SK-N-SH treated with all-trans-retinoic acid at 6 μM for 48 hours (cell line): ENCODE results near the gene FHIP2A.
"Not testable (repeated sequence)": the region's sequence is repeated elsewhere in the genome, so short reads cannot be mapped to it uniquely, and the experiment has no call there.

Experiments used
- ATAC-seq: fragments of 200-7000 bp; cut with Tn5 transposase; 3 replicates; pipeline ENCODE4 v1.9.1; 2020; ENCODE audit warnings: mild to moderate bottlenecking, moderate library complexity
- ARNTL ChIP-seq: fragments of 450-650 bp; formaldehyde crosslinking; IDR thresholded peaks from 2 replicates; pipeline ENCODE4 v1.5.0; 2020; ENCODE audit warnings: low read depth, mild to moderate bottlenecking, moderate library complexity, borderline replicate concordance
- BACH2 ChIP-seq: fragments of 250-450 bp; sonication (Bioruptor Pico); IDR thresholded peaks from 2 replicates; pipeline ENCODE4 v1.9.0; 2021; ENCODE audit warnings: mild to moderate bottlenecking, borderline replicate concordance
- CSDC2 ChIP-seq: fragments of 250-450 bp; sonication (Bioruptor Pico); IDR thresholded peaks from 2 replicates; pipeline ENCODE4 v1.5.0; 2020; ENCODE audit warnings: mild to moderate bottlenecking, moderate library complexity
- ESRRG ChIP-seq: fragments of 250-450 bp; sonication (Bioruptor Pico); IDR thresholded peaks from 2 replicates; pipeline ENCODE4 v1.6.1; 2021; ENCODE audit warnings: mild to moderate bottlenecking
- GLIS3 ChIP-seq: fragments of 250-450 bp; sonication (Bioruptor Pico); IDR thresholded peaks from 2 replicates; pipeline ENCODE4 v1.5.0; 2020; ENCODE audit warnings: mild to moderate bottlenecking, moderate library complexity
- ISL1 ChIP-seq: fragments of 250-450 bp; sonication (Bioruptor Pico); IDR thresholded peaks from 2 replicates; pipeline ENCODE4 v2.1.2; 2022; ENCODE audit warnings: mild to moderate bottlenecking, moderate library complexity
- OSR1 ChIP-seq: fragments of 250-450 bp; sonication (Bioruptor Pico); IDR thresholded peaks from 2 replicates; pipeline ENCODE4 v1.8.0; 2022; ENCODE audit warnings: moderate library complexity, mild to moderate bottlenecking, inconsistent platforms
- PPARA ChIP-seq: fragments of 250-450 bp; sonication (Bioruptor Pico); IDR thresholded peaks from 2 replicates; pipeline ENCODE4 v1.5.0; 2020; ENCODE audit warnings: mild to moderate bottlenecking, borderline replicate concordance
- RARB ChIP-seq: fragments of 250-450 bp; sonication (Bioruptor Pico); IDR thresholded peaks from 2 replicates; pipeline ENCODE4 v1.8.0; 2021; ENCODE audit warnings: mild to moderate bottlenecking, moderate library complexity
- SNAI2 ChIP-seq: fragments of 250-450 bp; sonication (Bioruptor Pico); IDR thresholded peaks from 2 replicates; pipeline ENCODE4 v1.5.0; 2020; ENCODE audit warnings: mild to moderate bottlenecking, moderate library complexity
- TCF4 ChIP-seq: fragments of 250-450 bp; sonication (Bioruptor Pico); IDR thresholded peaks from 2 replicates; pipeline ENCODE4 v1.8.0; 2021; ENCODE audit warnings: mild to moderate bottlenecking, moderate library complexity, borderline replicate concordance
- TOX ChIP-seq: fragments of 250-450 bp; sonication (Bioruptor Pico); IDR thresholded peaks from 2 replicates; pipeline ENCODE4 v1.8.0; 2021; ENCODE audit warnings: mild to moderate bottlenecking, moderate library complexity, borderline replicate concordance
- ZC3H10 ChIP-seq: fragments of 250-450 bp; sonication (Bioruptor Pico); IDR thresholded peaks from 2 replicates; pipeline ENCODE4 v1.5.1; 2021; ENCODE audit warnings: mild to moderate bottlenecking, moderate library complexity
- ZFP3 ChIP-seq: fragments of 250-450 bp; sonication (Bioruptor Pico); IDR thresholded peaks from 2 replicates; pipeline ENCODE4 v1.5.0; 2020; ENCODE audit warnings: mild to moderate bottlenecking, moderate library complexity
- ZFP30 ChIP-seq: fragments of 450-650 bp; formaldehyde crosslinking; IDR thresholded peaks from 2 replicates; pipeline ENCODE4 v1.5.0; 2022; ENCODE audit warnings: mild to moderate bottlenecking, moderate library complexity
- ZNF565 ChIP-seq: fragments of 450-650 bp; formaldehyde crosslinking; conservative IDR thresholded peaks from 2 replicates; pipeline ENCODE4 v1.5.0; 2020; ENCODE audit warnings: low read depth, mild to moderate bottlenecking, moderate library complexity
- ZNF70 ChIP-seq: fragments of 450-650 bp; formaldehyde crosslinking; IDR thresholded peaks from 2 replicates; pipeline ENCODE4 v1.5.0; 2020; ENCODE audit warnings: mild to moderate bottlenecking, moderate library complexity
- ZNF8 ChIP-seq: fragments of 450-650 bp; formaldehyde crosslinking; IDR thresholded peaks from 2 replicates; pipeline ENCODE4 v1.5.0; 2020; ENCODE audit warnings: mild to moderate bottlenecking, moderate library complexity
- TF ChIP-seq, protein P1 (sequence below): fragments of 250-450 bp; sonication (Bioruptor Pico); IDR thresholded peaks from 2 replicates; pipeline ENCODE4 v1.8.0; 2020; ENCODE audit warnings: mild to moderate bottlenecking, moderate library complexity, borderline replicate concordance
- TF ChIP-seq, protein P2 (sequence below): fragments of 250-450 bp; sonication (Bioruptor Pico); IDR thresholded peaks from 2 replicates; pipeline ENCODE4 v1.5.0; 2020; ENCODE audit warnings: mild to moderate bottlenecking, moderate library complexity
- TF ChIP-seq, protein P3 (sequence below): fragments of 250-450 bp; sonication (Bioruptor Pico); IDR thresholded peaks from 2 replicates; pipeline ENCODE4 v1.5.1; 2020; ENCODE audit warnings: low read depth, mild to moderate bottlenecking, moderate library complexity
- TF ChIP-seq, protein P4 (sequence below): fragments of 250-450 bp; sonication (Bioruptor Pico); IDR thresholded peaks from 2 replicates; pipeline ENCODE4 v1.5.1; 2021; ENCODE audit warnings: mild to moderate bottlenecking, moderate library complexity

The FHIP2A gene

DNA sequence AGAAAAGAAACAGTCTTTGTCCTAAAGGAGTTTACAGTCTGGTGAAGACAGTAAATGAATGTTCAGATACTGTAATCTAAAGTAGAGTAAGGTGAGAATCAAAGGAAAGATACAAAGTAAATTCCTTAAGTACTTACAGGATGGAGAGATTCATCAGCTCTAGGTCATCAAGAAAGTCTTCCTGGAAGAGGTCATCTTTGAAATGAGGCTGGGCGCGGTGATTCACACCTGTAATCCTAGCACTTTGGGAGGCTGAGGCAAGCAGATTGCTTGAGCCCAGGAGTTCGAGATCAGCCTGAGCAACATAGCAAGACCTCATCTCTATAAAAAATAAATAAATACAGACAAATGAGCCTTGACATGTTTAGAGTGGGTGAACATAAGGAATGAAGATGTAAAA is 18.3 kb downstream of the FHIP2A start:
- TF ChIP-seq TOX, result no peak
- TF ChIP-seq, protein P1, sequence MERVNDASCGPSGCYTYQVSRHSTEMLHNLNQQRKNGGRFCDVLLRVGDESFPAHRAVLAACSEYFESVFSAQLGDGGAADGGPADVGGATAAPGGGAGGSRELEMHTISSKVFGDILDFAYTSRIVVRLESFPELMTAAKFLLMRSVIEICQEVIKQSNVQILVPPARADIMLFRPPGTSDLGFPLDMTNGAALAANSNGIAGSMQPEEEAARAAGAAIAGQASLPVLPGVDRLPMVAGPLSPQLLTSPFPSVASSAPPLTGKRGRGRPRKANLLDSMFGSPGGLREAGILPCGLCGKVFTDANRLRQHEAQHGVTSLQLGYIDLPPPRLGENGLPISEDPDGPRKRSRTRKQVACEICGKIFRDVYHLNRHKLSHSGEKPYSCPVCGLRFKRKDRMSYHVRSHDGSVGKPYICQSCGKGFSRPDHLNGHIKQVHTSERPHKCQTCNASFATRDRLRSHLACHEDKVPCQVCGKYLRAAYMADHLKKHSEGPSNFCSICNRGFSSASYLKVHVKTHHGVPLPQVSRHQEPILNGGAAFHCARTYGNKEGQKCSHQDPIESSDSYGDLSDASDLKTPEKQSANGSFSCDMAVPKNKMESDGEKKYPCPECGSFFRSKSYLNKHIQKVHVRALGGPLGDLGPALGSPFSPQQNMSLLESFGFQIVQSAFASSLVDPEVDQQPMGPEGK (CRISPR knock-in tag), result no peak
- no peak for TF ChIP-seq ZC3H10
- no peak for TF ChIP-seq TCF4 (CRISPR knock-in tag)
- TF ChIP-seq ZNF70 (CRISPR knock-in tag), result no peak
- no peak for TF ChIP-seq OSR1 (CRISPR knock-in tag)
- no peak for TF ChIP-seq ZFP3 (CRISPR knock-in tag)
- no peak for ATAC-seq

DNA sequence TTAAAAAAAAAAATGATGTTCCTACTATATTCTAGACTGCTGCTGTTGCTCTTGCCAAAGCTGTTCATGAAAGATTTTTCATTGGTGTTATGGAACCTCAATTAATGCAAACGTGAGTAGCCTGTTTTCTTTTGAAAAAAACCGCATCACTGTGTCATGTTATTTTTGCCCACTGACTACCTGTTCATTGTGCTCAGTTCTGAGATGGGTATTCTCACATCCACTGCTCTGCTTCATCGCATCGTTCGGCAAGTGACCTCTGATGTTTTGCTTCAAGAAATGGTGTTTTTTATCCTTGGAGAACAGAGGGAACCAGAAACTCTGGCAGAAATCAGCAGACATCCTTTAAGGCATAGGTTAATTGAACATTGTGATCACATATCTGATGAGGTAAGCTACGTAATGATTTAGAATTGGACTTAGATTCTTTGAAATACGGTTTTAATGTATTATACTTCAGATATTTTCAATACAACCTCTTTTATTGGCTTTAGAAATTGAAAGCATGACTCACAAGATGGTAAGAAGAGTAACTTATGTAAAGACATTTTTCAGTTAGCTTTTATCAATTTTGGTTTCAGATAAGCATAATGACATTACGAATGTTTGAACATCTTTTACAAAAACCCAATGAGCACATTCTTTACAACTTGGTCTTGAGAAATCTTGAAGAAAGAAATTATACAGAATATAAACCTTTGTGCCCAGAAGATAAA is 24.6 kb downstream of the FHIP2A start:
- no peak for ATAC-seq
- no peak for TF ChIP-seq GLIS3 (CRISPR knock-in tag)
- TF ChIP-seq BACH2, result no peak
- no peak for TF ChIP-seq ZFP3 (CRISPR knock-in tag)
- TF ChIP-seq ARNTL (CRISPR knock-in tag), result no peak
- no peak for TF ChIP-seq ZNF565 (CRISPR knock-in tag)
- no peak for TF ChIP-seq ISL1 (CRISPR knock-in tag)
- no peak for TF ChIP-seq CSDC2 (CRISPR knock-in tag)
- no peak for TF ChIP-seq ZNF70 (CRISPR knock-in tag)
- no peak for TF ChIP-seq ESRRG (CRISPR knock-in tag)
- TF ChIP-seq SNAI2, result no peak
- TF ChIP-seq, protein P2, sequence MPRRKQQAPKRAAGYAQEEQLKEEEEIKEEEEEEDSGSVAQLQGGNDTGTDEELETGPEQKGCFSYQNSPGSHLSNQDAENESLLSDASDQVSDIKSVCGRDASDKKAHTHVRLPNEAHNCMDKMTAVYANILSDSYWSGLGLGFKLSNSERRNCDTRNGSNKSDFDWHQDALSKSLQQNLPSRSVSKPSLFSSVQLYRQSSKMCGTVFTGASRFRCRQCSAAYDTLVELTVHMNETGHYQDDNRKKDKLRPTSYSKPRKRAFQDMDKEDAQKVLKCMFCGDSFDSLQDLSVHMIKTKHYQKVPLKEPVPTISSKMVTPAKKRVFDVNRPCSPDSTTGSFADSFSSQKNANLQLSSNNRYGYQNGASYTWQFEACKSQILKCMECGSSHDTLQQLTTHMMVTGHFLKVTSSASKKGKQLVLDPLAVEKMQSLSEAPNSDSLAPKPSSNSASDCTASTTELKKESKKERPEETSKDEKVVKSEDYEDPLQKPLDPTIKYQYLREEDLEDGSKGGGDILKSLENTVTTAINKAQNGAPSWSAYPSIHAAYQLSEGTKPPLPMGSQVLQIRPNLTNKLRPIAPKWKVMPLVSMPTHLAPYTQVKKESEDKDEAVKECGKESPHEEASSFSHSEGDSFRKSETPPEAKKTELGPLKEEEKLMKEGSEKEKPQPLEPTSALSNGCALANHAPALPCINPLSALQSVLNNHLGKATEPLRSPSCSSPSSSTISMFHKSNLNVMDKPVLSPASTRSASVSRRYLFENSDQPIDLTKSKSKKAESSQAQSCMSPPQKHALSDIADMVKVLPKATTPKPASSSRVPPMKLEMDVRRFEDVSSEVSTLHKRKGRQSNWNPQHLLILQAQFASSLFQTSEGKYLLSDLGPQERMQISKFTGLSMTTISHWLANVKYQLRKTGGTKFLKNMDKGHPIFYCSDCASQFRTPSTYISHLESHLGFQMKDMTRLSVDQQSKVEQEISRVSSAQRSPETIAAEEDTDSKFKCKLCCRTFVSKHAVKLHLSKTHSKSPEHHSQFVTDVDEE (CRISPR knock-in tag), result no peak
- no peak for TF ChIP-seq TCF4 (CRISPR knock-in tag)
- no peak for TF ChIP-seq ZFP30 (CRISPR knock-in tag)

DNA sequence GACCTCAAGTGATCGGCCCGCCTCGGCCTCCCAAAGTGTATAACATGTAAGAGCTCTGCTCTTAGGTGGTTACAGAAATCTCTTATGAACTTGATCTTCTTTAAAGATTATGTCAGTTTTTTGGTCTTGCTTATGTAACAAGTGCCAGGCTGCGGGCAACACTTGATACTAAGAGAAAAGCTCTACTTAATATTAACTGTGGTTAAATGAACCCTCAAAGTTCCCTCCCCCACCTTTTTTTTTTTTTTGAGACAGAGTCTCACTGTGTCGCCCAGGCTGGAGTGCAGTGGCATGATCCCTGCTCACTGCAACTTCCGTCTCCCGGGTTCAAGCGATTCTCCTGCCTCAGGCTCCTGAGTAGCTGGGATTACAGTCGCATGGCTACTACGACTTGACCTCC is 25.9 kb downstream of the FHIP2A start:
- not testable (repeated sequence) for ATAC-seq

DNA sequence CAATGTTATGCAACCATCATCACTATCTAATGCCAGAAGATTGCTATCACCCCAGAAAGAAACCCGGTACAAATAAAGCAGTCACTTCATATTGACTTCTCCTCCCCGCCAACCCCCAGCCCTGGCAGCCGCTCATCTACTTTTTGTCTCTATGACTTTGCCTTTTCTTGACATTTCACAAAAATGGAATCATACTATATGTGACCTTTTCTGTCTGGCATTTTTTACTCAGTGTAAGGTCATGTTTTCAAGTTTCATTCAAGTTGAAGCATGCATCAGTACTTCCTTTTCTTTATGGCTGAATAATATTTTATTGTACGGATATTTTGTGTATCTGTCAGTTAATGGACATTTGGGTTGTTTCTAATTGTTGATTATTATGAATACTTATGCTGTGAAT is 28.1 kb downstream of the FHIP2A start:
- TF ChIP-seq ZNF70 (CRISPR knock-in tag), result no peak
- TF ChIP-seq, all 23 proteins: peak for 0
- ATAC-seq, result no peak

DNA sequence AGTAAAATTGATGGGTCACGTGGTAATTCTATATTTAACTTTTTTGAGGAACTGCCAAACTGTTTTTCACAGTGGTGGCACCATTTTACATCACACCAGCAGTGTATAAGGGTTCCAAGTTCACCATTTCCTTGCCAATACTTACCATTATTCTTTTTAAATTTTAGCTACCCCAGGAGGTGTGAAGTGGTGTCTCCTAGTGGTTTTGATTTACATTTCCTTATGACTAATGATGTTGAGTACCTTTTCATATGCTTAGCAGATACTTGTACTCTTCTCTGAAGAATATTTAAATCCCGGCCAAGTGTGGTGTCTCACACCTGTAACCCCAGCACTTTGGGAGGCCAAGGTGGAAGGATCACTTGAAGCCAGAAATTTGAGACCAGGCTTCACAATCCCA is 28.5 kb downstream of the FHIP2A start:
- ATAC-seq, result no peak
- TF ChIP-seq BACH2 (no peak), ZNF565 (CRISPR knock-in tag) (no peak), ESRRG (CRISPR knock-in tag) (no peak), ARNTL (CRISPR knock-in tag) (no peak), ZFP3 (CRISPR knock-in tag) (no peak), ZNF8 (no peak), CSDC2 (CRISPR knock-in tag) (no peak), ZNF70 (CRISPR knock-in tag) (no peak), RARB (no peak), PPARA (CRISPR knock-in tag) (no peak), SNAI2 (no peak), ZC3H10 (no peak), ISL1 (CRISPR knock-in tag) (no peak)
- TF ChIP-seq, protein P3, sequence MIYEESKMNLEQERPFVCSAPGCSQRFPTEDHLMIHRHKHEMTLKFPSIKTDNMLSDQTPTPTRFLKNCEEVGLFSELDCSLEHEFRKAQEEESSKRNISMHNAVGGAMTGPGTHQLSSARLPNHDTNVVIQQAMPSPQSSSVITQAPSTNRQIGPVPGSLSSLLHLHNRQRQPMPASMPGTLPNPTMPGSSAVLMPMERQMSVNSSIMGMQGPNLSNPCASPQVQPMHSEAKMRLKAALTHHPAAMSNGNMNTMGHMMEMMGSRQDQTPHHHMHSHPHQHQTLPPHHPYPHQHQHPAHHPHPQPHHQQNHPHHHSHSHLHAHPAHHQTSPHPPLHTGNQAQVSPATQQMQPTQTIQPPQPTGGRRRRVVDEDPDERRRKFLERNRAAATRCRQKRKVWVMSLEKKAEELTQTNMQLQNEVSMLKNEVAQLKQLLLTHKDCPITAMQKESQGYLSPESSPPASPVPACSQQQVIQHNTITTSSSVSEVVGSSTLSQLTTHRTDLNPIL, result no peak
- TF ChIP-seq, protein P2 (CRISPR knock-in tag), result no peak
- TF ChIP-seq, protein P4, sequence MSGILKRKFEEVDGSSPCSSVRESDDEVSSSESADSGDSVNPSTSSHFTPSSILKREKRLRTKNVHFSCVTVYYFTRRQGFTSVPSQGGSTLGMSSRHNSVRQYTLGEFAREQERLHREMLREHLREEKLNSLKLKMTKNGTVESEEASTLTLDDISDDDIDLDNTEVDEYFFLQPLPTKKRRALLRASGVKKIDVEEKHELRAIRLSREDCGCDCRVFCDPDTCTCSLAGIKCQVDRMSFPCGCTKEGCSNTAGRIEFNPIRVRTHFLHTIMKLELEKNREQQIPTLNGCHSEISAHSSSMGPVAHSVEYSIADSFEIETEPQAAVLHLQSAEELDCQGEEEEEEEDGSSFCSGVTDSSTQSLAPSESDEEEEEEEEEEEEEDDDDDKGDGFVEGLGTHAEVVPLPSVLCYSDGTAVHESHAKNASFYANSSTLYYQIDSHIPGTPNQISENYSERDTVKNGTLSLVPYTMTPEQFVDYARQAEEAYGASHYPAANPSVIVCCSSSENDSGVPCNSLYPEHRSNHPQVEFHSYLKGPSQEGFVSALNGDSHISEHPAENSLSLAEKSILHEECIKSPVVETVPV (CRISPR knock-in tag), result no peak
